ENCODE data around the gene KIF6. TPM values are rescaled to one million over a fixed set of nuclear protein-coding genes. Genes with fewer than 3 reads are reported as not detected.

Gene KIF6
- total and polyA plus RNA-seq, 2 of the 8 experiments (the other 6 are each of a cell fraction or from before 2014, with no cell fraction given) = 0.53 to 0.65 TPM

DNA sequence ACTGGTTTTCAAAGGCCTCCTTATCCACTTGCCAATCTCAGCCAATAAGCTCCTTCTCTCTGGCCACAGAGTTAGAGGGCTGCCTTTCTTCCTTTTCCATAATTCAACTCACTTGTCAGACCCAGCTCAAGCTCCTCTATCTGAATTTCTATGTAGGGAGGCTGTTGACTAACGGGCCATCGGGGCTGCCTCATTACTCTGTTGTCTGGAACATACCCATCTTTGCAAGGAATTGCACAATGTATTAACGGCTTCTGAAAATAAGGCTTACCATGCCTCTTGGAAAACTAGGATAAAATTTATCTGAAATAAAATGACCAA lies 28.5 kb upstream of the KIF6 start:
- Histone ChIP-seq H3K4me3 (ENCODE audit: extremely low read depth in 1 of 4, insufficient read depth in 2 of 4, low read depth in 3 of 4, low read length in 4 of 4) (no peak overlapping the region), H3K36me3 (ENCODE audit: control insufficient read depth in 2 of 4, insufficient read depth in 4 of 4, low read length in 3 of 4) (no peaks in the 10 kb centered on the region), H2BK120ac (replicated peaks; ENCODE audit: low read depth, low read length) (no peak overlapping the region), H3K9me3 (ENCODE audit: insufficient read depth in 2 of 2, low read depth in 1 of 2, low read length in 1 of 2) (no peaks in the 10 kb centered on the region), H3K23ac (ENCODE audit: insufficient read length) (no peak overlapping the region), H3K4ac (replicated peaks; ENCODE audit: insufficient read length, low read depth, low read length) (no peak overlapping the region), H2BK12ac (ENCODE audit: low read depth, low read length) (no peak overlapping the region), H3K27me3 (replicated peaks in 1 of 4; ENCODE audit: control insufficient read depth in 3 of 4, extremely low read depth in 1 of 4, insufficient read depth in 3 of 4, low read length in 3 of 4) (peaks cover 0 to 1% (median 0%) of the 10 kb centered on the region in 4 experiments; a peak in 1 of 7 replicates), H4K20me1 (replicated peaks in 1 of 2; ENCODE audit: control insufficient read depth in 1 of 2, insufficient read depth in 2 of 2, low read length in 2 of 2) (no peaks in the 10 kb centered on the region), H4K8ac (ENCODE audit: extremely low read depth, insufficient read depth, low read length) (no peak overlapping the region), H3K14ac (ENCODE audit: insufficient read length) (no peak overlapping the region), H4K5ac (ENCODE audit: insufficient read length, low read depth, low read length) (no peak overlapping the region), H2BK20ac (ENCODE audit: low read length) (no peak overlapping the region), H3K79me1 (ENCODE audit: low read depth, low read length) (no peaks in the 10 kb centered on the region), H3K18ac (ENCODE audit: extremely low read depth, low read length) (no peak overlapping the region), H3K56ac (replicated peaks; ENCODE audit: insufficient read length, low read depth, low read length) (no peak overlapping the region), H4K91ac (replicated peaks; ENCODE audit: insufficient read length, low read length) (no peak overlapping the region), H2AFZ (ENCODE audit: low read length) (no peak overlapping the region), H3K4me1 (replicated peaks in 1 of 4; ENCODE audit: control insufficient read depth in 3 of 4, insufficient read depth in 4 of 4, low read length in 3 of 4) (no peaks in the 10 kb centered on the region), H3K79me2 (ENCODE audit: control insufficient read depth in 1 of 2, insufficient read depth in 2 of 2, low read length in 2 of 2) (no peaks in the 10 kb centered on the region), H3K9ac (replicated peaks in 1 of 4; ENCODE audit: extremely low read depth in 1 of 4, low read depth in 3 of 4, low read length in 3 of 4) (no peak overlapping the region), H2BK5ac (ENCODE audit: low read depth, low read length) (no peak overlapping the region), H3K27ac (ENCODE audit: low read depth, low read length) (no peak overlapping the region), H2AK5ac (ENCODE audit: low read depth, low read length) (no peak overlapping the region), H3K23me2 (ENCODE audit: low read depth, low read length) (no peaks in the 10 kb centered on the region), H3K4me2 (ENCODE audit: insufficient read depth in 1 of 2, low read depth in 2 of 2, low read length in 2 of 2) (no peak overlapping the region), H2BK15ac (ENCODE audit: low read length) (no peak overlapping the region)
- TF ChIP-seq TBP (IDR thresholded peaks at IDR 0.05; ENCODE audit: low read depth, low read length) (no peak), ZNF274 (IDR thresholded peaks at IDR 0.05; ENCODE audit: borderline replicate concordance, extremely low read depth, low read length) (no peak), HDAC6 (IDR thresholded peaks at IDR 0.05; ENCODE audit: low read depth, low read length) (no peak), PHF8 (conservative IDR thresholded peaks at IDR 0.05; ENCODE audit: low read depth, low read length) (no peak), SUZ12 (IDR thresholded peaks at IDR 0.05; ENCODE audit: low read length) (no peak), GABPA (IDR thresholded peaks at IDR 0.05; ENCODE audit: borderline replicate concordance, insufficient read depth, low read length) (no peak), BCL11A (IDR thresholded peaks at IDR 0.05; ENCODE audit: low read depth in 2 of 2, low read length in 2 of 2) (no peak), HDAC2 (IDR thresholded peaks at IDR 0.05; ENCODE audit: borderline replicate concordance in 1 of 2, low read depth in 2 of 2, low read length in 2 of 2) (no peak), SAP30 (IDR thresholded peaks at IDR 0.05; ENCODE audit: insufficient read depth, insufficient replicate concordance, low read length) (no peak), USF2 (IDR thresholded peaks at IDR 0.05; ENCODE audit: low read length) (no peak), CHD2 (IDR thresholded peaks at IDR 0.05; ENCODE audit: low read length) (no peak)
- ChIA-PET POLR2A (ENCODE audit: partially characterized antibody) (no interaction called here), CTCF (ENCODE audit: partially characterized antibody) (interaction anchor here (1.1 to 1.6 kb wide), 3 partner anchors 50 to 575 kb away, joined by 3 read pairs; no protein-coding TSS in a partner anchor)
- FAIRE-seq (no peak), DNase-seq (ENCODE audit: low read depth in 1 of 2, low spot score in 2 of 2) (no peak)
- 95% methylated on average over 3 of the region's 3 CpGs; no CpG with 5 or more reads in 1 of the 2 experiments for WGBS, 2 experiments (ENCODE audit: extremely low coverage in 1 of 2, insufficient coverage in 1 of 2, insufficient read length in 1 of 2, insufficient replicate concordance in 2 of 2, low coverage in 1 of 2, low lambda C conversion rate in 2 of 2, missing lambda C conversion rate in 1 of 2)

Data from H1 (cell line).